ENCODE data around the gene LRRC51.

The LRRC51 gene

DNA sequence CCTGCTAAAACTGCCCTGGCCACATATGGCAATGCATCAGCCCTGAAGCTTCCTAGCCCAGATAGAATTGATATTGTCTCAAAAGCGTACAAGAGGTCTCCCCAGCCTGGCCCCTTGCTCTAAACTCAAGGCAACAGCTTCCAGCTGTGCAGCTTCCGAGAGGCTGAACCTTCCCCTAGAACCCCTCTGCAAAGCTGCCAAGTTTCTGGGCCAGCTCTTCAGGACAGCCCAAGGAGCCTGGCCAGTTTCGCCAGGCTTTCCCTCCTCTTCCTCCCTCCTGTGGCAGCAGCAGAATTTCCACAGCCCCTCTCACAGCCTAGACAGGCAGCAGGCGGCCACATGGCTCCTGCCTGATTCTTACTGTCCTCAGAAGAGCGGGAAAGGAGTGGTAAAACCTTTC lies 34.8 kb upstream of the LRRC51 start:
- H3K4me3 ChIP-seq (ENCODE audit: low read depth, low read length): no peak overlapping the region
- no peak for DNase-seq (ENCODE audit: low read depth)
- TF ChIP-seq POLR2A (IDR thresholded peaks at IDR 0.05; ENCODE audit: extremely low read depth, insufficient read length) (no peak), MYC (IDR thresholded peaks at IDR 0.05; ENCODE audit: low read depth, low read length) (no peak)
- TF ChIP-seq, protein P1, sequence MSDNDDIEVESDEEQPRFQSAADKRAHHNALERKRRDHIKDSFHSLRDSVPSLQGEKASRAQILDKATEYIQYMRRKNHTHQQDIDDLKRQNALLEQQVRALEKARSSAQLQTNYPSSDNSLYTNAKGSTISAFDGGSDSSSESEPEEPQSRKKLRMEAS (IDR thresholded peaks at IDR 0.05; ENCODE audit: low read depth, low read length): no peak
- TF ChIP-seq, protein P2, sequence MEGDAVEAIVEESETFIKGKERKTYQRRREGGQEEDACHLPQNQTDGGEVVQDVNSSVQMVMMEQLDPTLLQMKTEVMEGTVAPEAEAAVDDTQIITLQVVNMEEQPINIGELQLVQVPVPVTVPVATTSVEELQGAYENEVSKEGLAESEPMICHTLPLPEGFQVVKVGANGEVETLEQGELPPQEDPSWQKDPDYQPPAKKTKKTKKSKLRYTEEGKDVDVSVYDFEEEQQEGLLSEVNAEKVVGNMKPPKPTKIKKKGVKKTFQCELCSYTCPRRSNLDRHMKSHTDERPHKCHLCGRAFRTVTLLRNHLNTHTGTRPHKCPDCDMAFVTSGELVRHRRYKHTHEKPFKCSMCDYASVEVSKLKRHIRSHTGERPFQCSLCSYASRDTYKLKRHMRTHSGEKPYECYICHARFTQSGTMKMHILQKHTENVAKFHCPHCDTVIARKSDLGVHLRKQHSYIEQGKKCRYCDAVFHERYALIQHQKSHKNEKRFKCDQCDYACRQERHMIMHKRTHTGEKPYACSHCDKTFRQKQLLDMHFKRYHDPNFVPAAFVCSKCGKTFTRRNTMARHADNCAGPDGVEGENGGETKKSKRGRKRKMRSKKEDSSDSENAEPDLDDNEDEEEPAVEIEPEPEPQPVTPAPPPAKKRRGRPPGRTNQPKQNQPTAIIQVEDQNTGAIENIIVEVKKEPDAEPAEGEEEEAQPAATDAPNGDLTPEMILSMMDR (IDR thresholded peaks at IDR 0.05; ENCODE audit: low read depth, low read length): no peak

DNA sequence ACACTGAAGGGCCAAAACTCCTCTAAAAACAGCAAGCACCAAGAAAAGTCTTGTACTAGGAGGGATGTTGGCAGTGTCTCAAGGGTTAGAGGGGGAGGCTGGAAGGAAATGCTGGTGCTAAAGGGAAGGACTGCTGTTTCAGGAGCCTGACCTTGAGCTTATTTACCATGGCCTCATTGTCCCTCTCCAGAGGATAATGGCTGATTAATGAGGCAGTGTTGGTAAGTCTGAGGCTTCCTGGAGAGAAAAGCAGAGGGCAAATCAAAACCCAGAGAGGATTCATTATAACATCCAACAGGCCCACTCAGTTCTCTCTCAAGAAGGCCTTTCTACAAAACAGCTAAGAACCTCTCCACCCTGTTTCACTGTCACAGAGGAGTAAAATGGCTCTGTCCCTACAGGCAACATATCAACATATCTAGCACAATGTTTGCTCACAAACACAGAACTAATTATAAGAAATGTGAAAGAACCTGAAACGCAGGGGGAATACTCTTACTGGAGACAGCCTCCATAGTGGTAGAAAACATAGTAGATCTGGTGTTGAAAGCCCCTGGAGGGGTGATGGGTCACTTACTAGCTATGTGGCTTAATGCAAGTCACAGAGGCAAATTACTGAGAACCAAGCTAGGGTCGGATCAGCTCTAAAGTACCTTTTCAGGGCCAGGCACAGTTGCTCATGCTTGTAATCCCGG lies 31.7 kb upstream of the LRRC51 start:
- TF ChIP-seq, protein P2 (IDR thresholded peaks at IDR 0.05; ENCODE audit: low read depth, low read length): no peak
- no peak for TF ChIP-seq MYC (IDR thresholded peaks at IDR 0.05; ENCODE audit: low read depth, low read length)
- TF ChIP-seq, protein P1 (IDR thresholded peaks at IDR 0.05; ENCODE audit: low read depth, low read length): no peak
- TF ChIP-seq POLR2A (IDR thresholded peaks at IDR 0.05; ENCODE audit: extremely low read depth, insufficient read length): no peak
- no peak for DNase-seq (ENCODE audit: low read depth)
- no peak overlapping the region for H3K4me3 ChIP-seq (ENCODE audit: low read depth, low read length)

DNA sequence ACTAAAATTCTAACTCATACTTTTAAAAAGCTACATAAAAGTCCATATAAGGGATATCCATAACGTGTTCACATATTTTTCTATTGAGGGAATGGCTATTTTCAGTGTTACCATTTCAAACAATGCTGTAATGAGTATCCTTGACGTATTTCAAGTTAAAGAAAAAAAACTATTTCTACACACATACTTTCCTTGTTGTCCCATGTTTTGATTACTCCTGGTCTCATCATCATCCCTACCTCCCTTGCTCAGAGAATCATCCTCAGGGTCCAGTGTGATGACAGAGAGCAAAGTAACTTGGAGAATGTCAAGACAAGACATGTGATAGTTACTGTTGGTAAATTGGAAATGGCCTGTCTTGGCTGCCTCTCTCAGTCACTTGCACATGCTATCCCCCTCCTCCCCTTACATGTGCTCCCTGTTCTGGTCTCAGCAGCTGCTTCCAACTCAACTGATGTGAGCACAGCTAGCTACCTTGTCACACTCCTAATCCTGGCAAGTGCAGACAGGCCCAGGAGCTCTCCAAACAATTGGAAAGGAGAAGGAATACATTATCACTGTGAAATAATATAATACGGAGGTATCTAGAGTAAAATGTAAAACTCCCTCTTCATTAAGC lies 22.1 kb upstream of the LRRC51 start:
- TF ChIP-seq MYC (IDR thresholded peaks at IDR 0.05; ENCODE audit: low read depth, low read length): no peak
- TF ChIP-seq, protein P2 (IDR thresholded peaks at IDR 0.05; ENCODE audit: low read depth, low read length): no peak
- TF ChIP-seq, protein P1 (IDR thresholded peaks at IDR 0.05; ENCODE audit: low read depth, low read length): no peak
- no peak for TF ChIP-seq POLR2A (IDR thresholded peaks at IDR 0.05; ENCODE audit: extremely low read depth, insufficient read length)
- no peak for DNase-seq (ENCODE audit: low read depth)

DNA sequence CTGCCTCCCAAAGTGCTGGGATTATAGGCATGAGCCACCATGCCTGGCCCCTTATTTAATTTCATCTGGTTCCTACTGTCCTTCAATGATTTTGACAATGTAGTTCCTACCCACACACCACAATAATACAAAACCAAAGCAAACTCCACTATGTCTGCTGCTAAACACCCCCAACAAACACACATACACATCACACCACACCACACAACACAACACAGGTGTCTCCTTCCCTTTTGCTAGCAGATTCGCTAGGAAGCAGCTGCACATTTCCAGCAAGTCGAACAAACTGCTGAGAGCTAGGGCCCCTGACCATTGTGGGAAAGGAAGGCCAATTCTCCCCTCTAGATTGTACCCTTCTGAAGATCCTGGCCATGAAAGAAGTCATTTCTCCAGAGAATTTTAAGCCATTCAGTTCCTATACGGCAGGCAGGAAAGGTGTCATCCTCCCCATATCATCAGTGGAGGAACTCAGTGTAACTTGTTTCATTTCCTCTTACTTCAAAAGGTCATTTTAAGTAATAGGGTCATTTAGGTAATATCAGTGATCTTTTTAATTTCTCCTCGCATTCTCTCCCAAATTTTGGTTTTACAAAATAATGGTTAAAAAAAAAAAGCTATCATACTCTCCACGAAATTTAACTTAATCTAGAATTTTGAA lies 18.8 kb upstream of the LRRC51 start:
- DNase-seq (ENCODE audit: low read depth): no peak
- no peak overlapping the region for H3K4me3 ChIP-seq (ENCODE audit: low read depth, low read length)
- TF ChIP-seq, protein P1 (IDR thresholded peaks at IDR 0.05; ENCODE audit: low read depth, low read length): no peak
- TF ChIP-seq, protein P2 (IDR thresholded peaks at IDR 0.05; ENCODE audit: low read depth, low read length): no peak
- no peak for TF ChIP-seq POLR2A (IDR thresholded peaks at IDR 0.05; ENCODE audit: extremely low read depth, insufficient read length)
- TF ChIP-seq MYC (IDR thresholded peaks at IDR 0.05; ENCODE audit: low read depth, low read length): no peak

More for the DNA sequence above, 22.1 kb upstream of the LRRC51 start:
- no peak overlapping the region for H3K4me3 ChIP-seq (ENCODE audit: low read depth, low read length)

DNA sequence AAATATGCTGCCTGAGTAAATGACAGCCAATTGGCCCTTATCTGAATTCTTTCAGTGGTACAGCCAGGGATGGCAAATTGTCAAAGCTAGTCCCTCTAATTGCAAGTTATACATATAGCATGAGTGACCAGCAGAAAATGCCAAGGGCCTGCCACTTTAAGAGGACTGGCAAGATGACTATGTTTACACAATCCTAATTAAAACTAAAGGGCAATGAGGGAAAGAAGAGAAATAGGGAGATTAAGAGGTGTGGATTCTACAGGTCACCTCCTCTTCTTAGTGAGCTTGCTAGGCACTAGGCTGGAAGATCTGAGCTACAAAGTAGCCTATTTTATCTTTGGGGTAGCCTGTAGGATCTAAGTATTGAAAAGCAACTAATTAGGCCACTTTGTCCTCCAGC lies 13.8 kb upstream of the LRRC51 start:
- DNase-seq (ENCODE audit: low read depth): no peak
- TF ChIP-seq, protein P2 (IDR thresholded peaks at IDR 0.05; ENCODE audit: low read depth, low read length): no peak
- TF ChIP-seq, protein P1 (IDR thresholded peaks at IDR 0.05; ENCODE audit: low read depth, low read length): no peak
- no peak for TF ChIP-seq POLR2A (IDR thresholded peaks at IDR 0.05; ENCODE audit: extremely low read depth, insufficient read length)
- no peak for TF ChIP-seq MYC (IDR thresholded peaks at IDR 0.05; ENCODE audit: low read depth, low read length)
- no peak overlapping the region for H3K4me3 ChIP-seq (ENCODE audit: low read depth, low read length)

Data from NB4 (cell line).